HepG2 (cell line): ENCODE results near the gene MBLAC1. TPM values are rescaled to one million over a fixed set of nuclear protein-coding genes. Genes with fewer than 3 reads are reported as not detected.

ENCODE experiments used
- FOXA3 ChIP-seq: IDR thresholded peaks from 2 replicates; pipeline ENCODE4 v1.6.1; 2016; ENCODE audit warnings: missing genetic modification reagents, missing compliant biosample characterization
- HDAC6 ChIP-seq: fragments of 200-600 bp; sonication (generic); IDR thresholded peaks from 2 replicates; pipeline ENCODE4 v1.7.0; 2017; ENCODE audit warnings: mild to moderate bottlenecking, antibody characterized with exemption, low read length, low read depth
- IKZF5 ChIP-seq: IDR thresholded peaks from 2 replicates; pipeline ENCODE4 v1.6.1; 2018; ENCODE audit warnings: missing genetic modification reagents, mild to moderate bottlenecking, missing compliant biosample characterization
- KLF12 ChIP-seq: sonication (generic); formaldehyde crosslinking; IDR thresholded peaks from 2 replicates; pipeline ENCODE4 v1.4.0; 2020; ENCODE audit warnings: missing genetic modification reagents, borderline replicate concordance
- KLF6 ChIP-seq: IDR thresholded peaks from 2 replicates; pipeline ENCODE4 v1.8.0; 2016; ENCODE audit warnings: missing biosample characterization, missing genetic modification reagents
- KMT2A ChIP-seq: sonication (generic); formaldehyde crosslinking; IDR thresholded peaks from 2 replicates; pipeline ENCODE4 v1.4.0; 2020; ENCODE audit warnings: missing genetic modification reagents
- NFKB2 ChIP-seq: sonication (generic); formaldehyde crosslinking; IDR thresholded peaks from 2 replicates; pipeline ENCODE4 v1.4.0; 2020; ENCODE audit warnings: missing genetic modification reagents, borderline replicate concordance
- POLR2AphosphoS2 ChIP-seq: IDR thresholded peaks from 2 replicates; pipeline ENCODE4 v1.6.1; 2011; ENCODE audit warnings: low read depth, low read length, improper control_type of control experiment
- TEAD2 ChIP-seq: sonication (generic); formaldehyde crosslinking; IDR thresholded peaks from 2 replicates; pipeline ENCODE4 v1.9.0; 2021; ENCODE audit warnings: missing genetic modification reagents
- ZNF468 ChIP-seq: sonication (generic); formaldehyde crosslinking; IDR thresholded peaks from 2 replicates; pipeline ENCODE4 v1.8.0; 2022; ENCODE audit warnings: mild to moderate bottlenecking, moderate library complexity, missing genetic modification reagents
- ZNF839 ChIP-seq: sonication (generic); formaldehyde crosslinking; IDR thresholded peaks from 2 replicates; pipeline ENCODE4 v1.4.0; 2020; ENCODE audit warnings: missing genetic modification reagents, mild to moderate bottlenecking, borderline replicate concordance
- ZSCAN9 ChIP-seq: IDR thresholded peaks from 2 replicates; pipeline ENCODE4 v1.6.1; 2016; ENCODE audit warnings: borderline replicate concordance
- polyA plus RNA-seq, 8 experiments: library from polyadenylated mRNA; depleted of rRNA in 3 of 8; stranded (reverse) in 7 of 8; unstranded in 1 of 8; fragments of >200 nt; fragmentation: Illumina TruSeq in 4 of 8; extraction: Trizol in 4 of 8; gene quantifications; 2 replicates each; pipeline versions ENCODE4 v1.2.1 to v1.2.3, GENCODE V29; 2011 to 2016; ENCODE audit warnings: low read depth in 4 of 8, missing spikeins in 1 of 8, mixed read lengths in 1 of 8; ENCODE audit not compliant: insufficient read depth in 1 of 8
- total RNA-seq, 5 experiments: library from RNA; depleted of rRNA; stranded (reverse); fragments of >200 nt; fragmentation: Illumina TruSeq; extraction: Trizol; gene quantifications; 2 replicates each; pipeline ENCODE4 v1.2.3, GENCODE V29; 2016; ENCODE audit warnings: low read depth in 1 of 5
- TF ChIP-seq, protein P1 (sequence below): sonication (generic); formaldehyde crosslinking; IDR thresholded peaks from 2 replicates; pipeline ENCODE4 v1.5.1; 2020; ENCODE audit warnings: missing genetic modification reagents, mild to moderate bottlenecking, borderline replicate concordance
- TF ChIP-seq, protein P2 (sequence below): sonication (generic); formaldehyde crosslinking; IDR thresholded peaks from 2 replicates; pipeline ENCODE4 v1.4.0; 2020; ENCODE audit warnings: mild to moderate bottlenecking, missing genetic modification reagents
- TF ChIP-seq, protein P3 (sequence below): sonication (generic); formaldehyde crosslinking; IDR thresholded peaks from 2 replicates; pipeline ENCODE4 v1.9.0; 2021; ENCODE audit warnings: missing genetic modification reagents, borderline replicate concordance
- TF ChIP-seq, protein P4 (sequence below): sonication (generic); formaldehyde crosslinking; IDR thresholded peaks from 2 replicates; pipeline ENCODE4 v1.4.0; 2020; ENCODE audit warnings: missing genetic modification reagents
- TF ChIP-seq, protein P5 (sequence below): sonication (generic); formaldehyde crosslinking; IDR thresholded peaks from 2 replicates; pipeline ENCODE4 v1.5.0; 2020; ENCODE audit warnings: mild to moderate bottlenecking, missing genetic modification reagents, moderate library complexity

The MBLAC1 gene
- total and polyA plus RNA-seq, 2 of the 13 experiments (the other 11 are each of a cell fraction or from before 2014, with no cell fraction given) = 0.79 to 2.1 TPM

GRCh38 chr7:100101016-100101862, 25.5 kb upstream of the MBLAC1 start, which contains the start of the genes AP4M1 and MCM7 (continued):
- TF ChIP-seq, protein P1, sequence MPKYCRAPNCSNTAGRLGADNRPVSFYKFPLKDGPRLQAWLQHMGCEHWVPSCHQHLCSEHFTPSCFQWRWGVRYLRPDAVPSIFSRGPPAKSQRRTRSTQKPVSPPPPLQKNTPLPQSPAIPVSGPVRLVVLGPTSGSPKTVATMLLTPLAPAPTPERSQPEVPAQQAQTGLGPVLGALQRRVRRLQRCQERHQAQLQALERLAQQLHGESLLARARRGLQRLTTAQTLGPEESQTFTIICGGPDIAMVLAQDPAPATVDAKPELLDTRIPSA = no peak
- TF ChIP-seq KLF6 (CRISPR knock-in tag) = no peak
- no peak for TF ChIP-seq IKZF5 (CRISPR knock-in tag)
- TF ChIP-seq HDAC6 = no peak
- TF ChIP-seq, protein P2, sequence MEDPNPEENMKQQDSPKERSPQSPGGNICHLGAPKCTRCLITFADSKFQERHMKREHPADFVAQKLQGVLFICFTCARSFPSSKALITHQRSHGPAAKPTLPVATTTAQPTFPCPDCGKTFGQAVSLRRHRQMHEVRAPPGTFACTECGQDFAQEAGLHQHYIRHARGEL = no peak
- peak; percentile 37; the same call in 1 of the 2 replicates for TF ChIP-seq ZNF839 (CRISPR knock-in tag)
- peak; percentile 60; the same call in 1 of the 2 replicates for TF ChIP-seq KLF12 (CRISPR knock-in tag)
- no peak for TF ChIP-seq TEAD2 (CRISPR knock-in tag)
- TF ChIP-seq ZNF468 (CRISPR knock-in tag) = no peak
- TF ChIP-seq KMT2A = no peak
- TF ChIP-seq POLR2AphosphoS2 = no peak
- TF ChIP-seq NFKB2 (CRISPR knock-in tag) = no peak
- TF ChIP-seq, protein P3, sequence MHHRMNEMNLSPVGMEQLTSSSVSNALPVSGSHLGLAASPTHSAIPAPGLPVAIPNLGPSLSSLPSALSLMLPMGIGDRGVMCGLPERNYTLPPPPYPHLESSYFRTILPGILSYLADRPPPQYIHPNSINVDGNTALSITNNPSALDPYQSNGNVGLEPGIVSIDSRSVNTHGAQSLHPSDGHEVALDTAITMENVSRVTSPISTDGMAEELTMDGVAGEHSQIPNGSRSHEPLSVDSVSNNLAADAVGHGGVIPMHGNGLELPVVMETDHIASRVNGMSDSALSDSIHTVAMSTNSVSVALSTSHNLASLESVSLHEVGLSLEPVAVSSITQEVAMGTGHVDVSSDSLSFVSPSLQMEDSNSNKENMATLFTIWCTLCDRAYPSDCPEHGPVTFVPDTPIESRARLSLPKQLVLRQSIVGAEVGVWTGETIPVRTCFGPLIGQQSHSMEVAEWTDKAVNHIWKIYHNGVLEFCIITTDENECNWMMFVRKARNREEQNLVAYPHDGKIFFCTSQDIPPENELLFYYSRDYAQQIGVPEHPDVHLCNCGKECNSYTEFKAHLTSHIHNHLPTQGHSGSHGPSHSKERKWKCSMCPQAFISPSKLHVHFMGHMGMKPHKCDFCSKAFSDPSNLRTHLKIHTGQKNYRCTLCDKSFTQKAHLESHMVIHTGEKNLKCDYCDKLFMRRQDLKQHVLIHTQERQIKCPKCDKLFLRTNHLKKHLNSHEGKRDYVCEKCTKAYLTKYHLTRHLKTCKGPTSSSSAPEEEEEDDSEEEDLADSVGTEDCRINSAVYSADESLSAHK = no peak
- no peak for TF ChIP-seq FOXA3
- no peak; the same call in 1 of the 2 replicates for TF ChIP-seq ZSCAN9 (CRISPR knock-in tag)
- TF ChIP-seq, protein P4, sequence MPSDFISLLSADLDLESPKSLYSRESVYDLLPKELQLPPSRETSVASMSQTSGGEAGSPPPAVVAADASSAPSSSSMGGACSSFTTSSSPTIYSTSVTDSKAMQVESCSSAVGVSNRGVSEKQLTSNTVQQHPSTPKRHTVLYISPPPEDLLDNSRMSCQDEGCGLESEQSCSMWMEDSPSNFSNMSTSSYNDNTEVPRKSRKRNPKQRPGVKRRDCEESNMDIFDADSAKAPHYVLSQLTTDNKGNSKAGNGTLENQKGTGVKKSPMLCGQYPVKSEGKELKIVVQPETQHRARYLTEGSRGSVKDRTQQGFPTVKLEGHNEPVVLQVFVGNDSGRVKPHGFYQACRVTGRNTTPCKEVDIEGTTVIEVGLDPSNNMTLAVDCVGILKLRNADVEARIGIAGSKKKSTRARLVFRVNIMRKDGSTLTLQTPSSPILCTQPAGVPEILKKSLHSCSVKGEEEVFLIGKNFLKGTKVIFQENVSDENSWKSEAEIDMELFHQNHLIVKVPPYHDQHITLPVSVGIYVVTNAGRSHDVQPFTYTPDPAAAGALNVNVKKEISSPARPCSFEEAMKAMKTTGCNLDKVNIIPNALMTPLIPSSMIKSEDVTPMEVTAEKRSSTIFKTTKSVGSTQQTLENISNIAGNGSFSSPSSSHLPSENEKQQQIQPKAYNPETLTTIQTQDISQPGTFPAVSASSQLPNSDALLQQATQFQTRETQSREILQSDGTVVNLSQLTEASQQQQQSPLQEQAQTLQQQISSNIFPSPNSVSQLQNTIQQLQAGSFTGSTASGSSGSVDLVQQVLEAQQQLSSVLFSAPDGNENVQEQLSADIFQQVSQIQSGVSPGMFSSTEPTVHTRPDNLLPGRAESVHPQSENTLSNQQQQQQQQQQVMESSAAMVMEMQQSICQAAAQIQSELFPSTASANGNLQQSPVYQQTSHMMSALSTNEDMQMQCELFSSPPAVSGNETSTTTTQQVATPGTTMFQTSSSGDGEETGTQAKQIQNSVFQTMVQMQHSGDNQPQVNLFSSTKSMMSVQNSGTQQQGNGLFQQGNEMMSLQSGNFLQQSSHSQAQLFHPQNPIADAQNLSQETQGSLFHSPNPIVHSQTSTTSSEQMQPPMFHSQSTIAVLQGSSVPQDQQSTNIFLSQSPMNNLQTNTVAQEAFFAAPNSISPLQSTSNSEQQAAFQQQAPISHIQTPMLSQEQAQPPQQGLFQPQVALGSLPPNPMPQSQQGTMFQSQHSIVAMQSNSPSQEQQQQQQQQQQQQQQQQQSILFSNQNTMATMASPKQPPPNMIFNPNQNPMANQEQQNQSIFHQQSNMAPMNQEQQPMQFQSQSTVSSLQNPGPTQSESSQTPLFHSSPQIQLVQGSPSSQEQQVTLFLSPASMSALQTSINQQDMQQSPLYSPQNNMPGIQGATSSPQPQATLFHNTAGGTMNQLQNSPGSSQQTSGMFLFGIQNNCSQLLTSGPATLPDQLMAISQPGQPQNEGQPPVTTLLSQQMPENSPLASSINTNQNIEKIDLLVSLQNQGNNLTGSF = no peak; the same call in 1 of the 2 replicates
- TF ChIP-seq, protein P5, sequence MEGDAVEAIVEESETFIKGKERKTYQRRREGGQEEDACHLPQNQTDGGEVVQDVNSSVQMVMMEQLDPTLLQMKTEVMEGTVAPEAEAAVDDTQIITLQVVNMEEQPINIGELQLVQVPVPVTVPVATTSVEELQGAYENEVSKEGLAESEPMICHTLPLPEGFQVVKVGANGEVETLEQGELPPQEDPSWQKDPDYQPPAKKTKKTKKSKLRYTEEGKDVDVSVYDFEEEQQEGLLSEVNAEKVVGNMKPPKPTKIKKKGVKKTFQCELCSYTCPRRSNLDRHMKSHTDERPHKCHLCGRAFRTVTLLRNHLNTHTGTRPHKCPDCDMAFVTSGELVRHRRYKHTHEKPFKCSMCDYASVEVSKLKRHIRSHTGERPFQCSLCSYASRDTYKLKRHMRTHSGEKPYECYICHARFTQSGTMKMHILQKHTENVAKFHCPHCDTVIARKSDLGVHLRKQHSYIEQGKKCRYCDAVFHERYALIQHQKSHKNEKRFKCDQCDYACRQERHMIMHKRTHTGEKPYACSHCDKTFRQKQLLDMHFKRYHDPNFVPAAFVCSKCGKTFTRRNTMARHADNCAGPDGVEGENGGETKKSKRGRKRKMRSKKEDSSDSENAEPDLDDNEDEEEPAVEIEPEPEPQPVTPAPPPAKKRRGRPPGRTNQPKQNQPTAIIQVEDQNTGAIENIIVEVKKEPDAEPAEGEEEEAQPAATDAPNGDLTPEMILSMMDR (CRISPR knock-in tag) = no peak
